OCI-LY3 (cell line): Measurements from ENCODE around the gene CASP14.

Source experiments
- H2AFZ ChIP-seq: fragments of 200-600, 300-600 bp; shearing (Covaris generic); 2 replicates; pipeline ENCODE4 v1.6.0; 2014; ENCODE audit warnings: antibody characterized with exemption, low read depth, low read length
- H3K27ac ChIP-seq: fragments of 200-600, 300-600 bp; sonication (generic); 2 replicates; pipeline ENCODE4 v1.5.1; 2014; ENCODE audit warnings: mild to moderate bottlenecking, low read length, moderate library complexity, mixed read lengths
- H3K27me3 ChIP-seq: fragments of 200-600, 300-600 bp; sonication (generic); 2 replicates; pipeline ENCODE4 v1.6.1; 2014; ENCODE audit warnings: low read depth, low read length, mixed read lengths
- H3K36me3 ChIP-seq: fragments of 200-600, 300-600 bp; sonication (generic); replicated peaks from 2 replicates; pipeline ENCODE3; 2014; ENCODE audit warnings: low read depth, low read length, mixed read lengths
- H3K4me1 ChIP-seq: fragments of 300-600, 200-600 bp; sonication (generic); 2 replicates; pipeline ENCODE4 v1.6.1; 2014; ENCODE audit warnings: low read length, mixed read lengths
- H3K4me2 ChIP-seq: fragments of 200-600, 300-600 bp; sonication (generic); 2 replicates; pipeline ENCODE4 v1.6.1; 2014; ENCODE audit warnings: low read length, mixed read lengths
- H3K4me3 ChIP-seq: fragments of 300-600, 200-600 bp; sonication (generic); 2 replicates; pipeline ENCODE4 v1.5.1; 2014; ENCODE audit warnings: antibody characterized with exemption, mild to moderate bottlenecking, low read length, moderate library complexity
- H3K79me2 ChIP-seq: fragments of 300-600, 200-600 bp; shearing (Covaris generic); 2 replicates; pipeline ENCODE4 v1.6.1; 2014; ENCODE audit warnings: mild to moderate bottlenecking, low read length, mixed read lengths
- H3K9ac ChIP-seq: fragments of 300-600, 200-600 bp; shearing (Covaris generic); 2 replicates; pipeline ENCODE4 v1.6.0; 2014; ENCODE audit warnings: mild to moderate bottlenecking, low read length, moderate library complexity
- H3K9me3 ChIP-seq: fragments of 200-600, 300-600 bp; shearing (Covaris generic); 2 replicates; pipeline ENCODE4 v1.6.1; 2014; ENCODE audit warnings: low read length, mixed read lengths; ENCODE audit not compliant: insufficient read depth
- H4K20me1 ChIP-seq: fragments of 200-600, 300-600 bp; sonication (generic); 2 replicates; pipeline ENCODE4 v1.6.1; 2016; ENCODE audit warnings: low read length, mixed read lengths; ENCODE audit not compliant: insufficient read depth
- CTCF ChIP-seq: fragments of 200-600, 300-600 bp; sonication (generic); IDR thresholded peaks from 2 replicates; pipeline ENCODE4 v1.5.1; 2014; ENCODE audit warnings: antibody characterized with exemption, low read length, low read depth
- EZH2phosphoT487 ChIP-seq: fragments of 200-600 bp; shearing (Covaris generic); IDR thresholded peaks from 2 replicates; pipeline ENCODE4 v1.6.1; 2018; ENCODE audit warnings: antibody characterized with exemption, mixed run types, low read depth

Gene CASP14

GRCh38 chr19:15037586-15037985, 11.7 kb upstream of the CASP14 start:
- H3K9ac ChIP-seq: no peak overlapping the region
- no peak overlapping the region for H3K4me2 ChIP-seq
- no peaks in the 10 kb centered on the region for H4K20me1 ChIP-seq
- no peaks in the 10 kb centered on the region for H3K4me1 ChIP-seq
- H3K9me3 ChIP-seq: no peaks in the 10 kb centered on the region
- no peak for TF ChIP-seq EZH2phosphoT487
- TF ChIP-seq CTCF: no peak
- H3K27ac ChIP-seq: no peak overlapping the region
- H2AFZ ChIP-seq: no peak overlapping the region
- H3K4me3 ChIP-seq: no peak overlapping the region
- no peaks in the 10 kb centered on the region for H3K36me3 ChIP-seq
- H3K79me2 ChIP-seq: no peaks in the 10 kb centered on the region
- H3K27me3 ChIP-seq: peaks cover 6% of the 10 kb centered on the region

GRCh38 chr19:15038294-15038693, 11.0 kb upstream of the CASP14 start:
- Histone ChIP-seq H3K4me2 (no peak overlapping the region), H3K27me3 (peaks cover 6% of the 10 kb centered on the region), H3K27ac (no peak overlapping the region), H3K79me2 (no peaks in the 10 kb centered on the region), H3K4me3 (no peak overlapping the region), H3K9ac (no peak overlapping the region), H3K9me3 (no peaks in the 10 kb centered on the region), H4K20me1 (no peaks in the 10 kb centered on the region), H3K36me3 (no peaks in the 10 kb centered on the region), H3K4me1 (no peaks in the 10 kb centered on the region), H2AFZ (no peak overlapping the region)
- TF ChIP-seq CTCF (no peak), EZH2phosphoT487 (no peak)

- Histone ChIP-seq H3K4me1 (no peaks in the 10 kb centered on the region), H3K27me3 (peaks cover 6% of the 10 kb centered on the region), H3K27ac (no peak overlapping the region), H3K9ac (no peak overlapping the region), H3K4me2 (no peak overlapping the region), H3K4me3 (no peak overlapping the region), H3K36me3 (no peaks in the 10 kb centered on the region), H3K79me2 (no peaks in the 10 kb centered on the region), H2AFZ (no peak overlapping the region), H4K20me1 (no peaks in the 10 kb centered on the region), H3K9me3 (no peaks in the 10 kb centered on the region)
- TF ChIP-seq EZH2phosphoT487: no peak
- TF ChIP-seq CTCF: no peak
These were observed 7.3 kb upstream of the CASP14 start for GRCh38 chr19:15042003-15042402.

- Histone ChIP-seq H3K9me3 (no peaks in the 10 kb centered on the region), H2AFZ (no peak overlapping the region), H3K9ac (no peak overlapping the region), H3K4me2 (no peak overlapping the region), H3K27me3 (no peaks in the 10 kb centered on the region), H3K36me3 (no peaks in the 10 kb centered on the region), H3K27ac (no peak overlapping the region), H3K4me1 (no peaks in the 10 kb centered on the region), H3K4me3 (no peak overlapping the region), H4K20me1 (no peaks in the 10 kb centered on the region), H3K79me2 (no peaks in the 10 kb centered on the region)
- TF ChIP-seq EZH2phosphoT487 (no peak), CTCF (no peak)
These were observed 6.5 kb upstream of the CASP14 start for GRCh38 chr19:15042826-15043225.
